SK-N-SH (cell line): ENCODE data around the gene GLE1. TPM values are rescaled to one million over a fixed set of nuclear protein-coding genes. Genes with fewer than 3 reads are reported as not detected.
A peak's percentile ranks its signal among the peaks of the same experiment; 100 is the strongest.

ENCODE experiments used
- CTCF ChIA-PET: fragments of 300-600, 350-600 bp; formaldehyde crosslinking; extraction: SDS; loops from one replicate; lab custom pipeline; 2021; lab: Yijun Ruan, JAX
- POLR2A ChIA-PET: fragments of 350-600 bp; sonication (Branson Sonifier 250); formaldehyde crosslinking; extraction: SDS; loops from one replicate; lab custom pipeline; 2020; ENCODE audit warnings: antibody characterized with exemption, inconsistent platforms; lab: Yijun Ruan, JAX
- DNase-seq: peaks from one replicate; pipeline ENCODE4 v3.0.0; 2012
- H2AFZ ChIP-seq: fragments of 200-600 bp; sonication (generic); 2 replicates; pipeline ENCODE4 v1.8.1; 2016; ENCODE audit warnings: antibody characterized with exemption, mild to moderate bottlenecking, low read depth
- H3F3A ChIP-seq: fragments of 200-600 bp; sonication (generic); replicated peaks from 2 replicates; pipeline ENCODE3; 2016; ENCODE audit warnings: antibody characterized with exemption, mild to moderate bottlenecking; ENCODE audit not compliant: insufficient read depth
- H3K27ac ChIP-seq, 2 experiments: fragments of 200-500 bp in 1 of 2; fragments of 200-600 bp in 1 of 2; sonication (Bioruptor generic) in 1 of 2; sonication (generic), shearing (Covaris generic) in 1 of 2; 2 replicates each; pipeline versions ENCODE4 v1.5.1 to v1.6.1; 2014 to 2016; ENCODE audit warnings: low read depth in 2 of 2, inconsistent platforms in 1 of 2, low read length in 1 of 2, mild to moderate bottlenecking in 1 of 2, mixed read lengths in 1 of 2
- H3K27me3 ChIP-seq: fragments of 200-600 bp; sonication (generic), shearing (Covaris generic); 2 replicates; pipeline ENCODE4 v1.6.1; 2016; ENCODE audit warnings: mixed run types; ENCODE audit not compliant: insufficient read depth
- H3K36me3 ChIP-seq, 2 experiments: fragments of 200-500 bp in 1 of 2; fragments of 200-600 bp in 1 of 2; sonication (Bioruptor generic) in 1 of 2; sonication (generic) in 1 of 2; replicated peaks in 1 of 2; 2 replicates each; pipeline versions ENCODE3 to v1.5.1; 2014 to 2016; ENCODE audit warnings: low read length in 1 of 2, mild to moderate bottlenecking in 1 of 2; ENCODE audit not compliant: insufficient read depth in 2 of 2, control insufficient read depth in 1 of 2
- H3K4me1 ChIP-seq, 2 experiments: fragments of 200-500 bp in 1 of 2; fragments of 200-600 bp in 1 of 2; sonication (Bioruptor generic) in 1 of 2; sonication (generic), shearing (Covaris generic) in 1 of 2; 2 replicates each; pipeline versions ENCODE4 v1.5.1 to v1.6.1; 2014 to 2016; ENCODE audit warnings: low read depth in 1 of 2, low read length in 1 of 2, mixed run types in 1 of 2; ENCODE audit not compliant: insufficient read depth in 2 of 2, control insufficient read depth in 1 of 2
- H3K4me2 ChIP-seq: fragments of 200-600 bp; sonication (generic), shearing (Covaris generic); 2 replicates; pipeline ENCODE4 v1.6.1; 2017; ENCODE audit warnings: mixed run types
- H3K4me3 ChIP-seq, 2 experiments: fragments of 200-500 bp in 1 of 2; fragments of 200-600 bp in 1 of 2; sonication (Bioruptor generic) in 1 of 2; sonication (generic), shearing (Covaris generic) in 1 of 2; 2 replicates each; pipeline versions ENCODE4 v1.5.1 to v1.8.1; 2014 to 2016; ENCODE audit warnings: low read depth in 2 of 2, inconsistent platforms in 1 of 2, low read length in 1 of 2, mild to moderate bottlenecking in 1 of 2, mixed read lengths in 1 of 2, moderate library complexity in 1 of 2
- H3K79me2 ChIP-seq: fragments of 200-600 bp; sonication (generic); 2 replicates; pipeline ENCODE4 v1.8.1; 2017; ENCODE audit warnings: mild to moderate bottlenecking; ENCODE audit not compliant: insufficient read depth
- H3K9ac ChIP-seq: fragments of 200-600 bp; sonication (generic); 2 replicates; pipeline ENCODE4 v1.6.1; 2017; ENCODE audit warnings: mixed run types
- H3K9me2 ChIP-seq: fragments of 200-600 bp; sonication (generic); 2 replicates; pipeline ENCODE4 v1.6.1; 2017; ENCODE audit warnings: mixed run types
- H3K9me3 ChIP-seq: fragments of 200-600 bp; sonication (generic); 2 replicates; pipeline ENCODE4 v1.6.1; 2017; ENCODE audit warnings: mixed run types, mild to moderate bottlenecking, moderate library complexity
- H4K20me1 ChIP-seq: fragments of 200-600 bp; sonication (generic); 2 replicates; pipeline ENCODE4 v1.6.1; 2017; ENCODE audit warnings: mild to moderate bottlenecking, mixed run types; ENCODE audit not compliant: insufficient read depth
- CHD2 ChIP-seq: fragments of 150-350 bp; IDR thresholded peaks from 2 replicates; pipeline ENCODE4 v1.6.1; 2018; ENCODE audit warnings: low read length; ENCODE audit not compliant: partially characterized antibody
- ELF1 ChIP-seq: IDR thresholded peaks from 2 replicates; pipeline ENCODE4 v1.4.0; 2012
- FOSL2 ChIP-seq: IDR thresholded peaks from 2 replicates; pipeline ENCODE4 v1.4.0; 2012; ENCODE audit warnings: low read depth, mild to moderate bottlenecking, moderate library complexity, borderline replicate concordance
- MAX ChIP-seq: IDR thresholded peaks from 2 replicates; pipeline ENCODE4 v1.4.0; 2012; ENCODE audit warnings: low read depth
- NFIC ChIP-seq: IDR thresholded peaks from 2 replicates; pipeline ENCODE4 v1.4.0; 2012; ENCODE audit warnings: borderline replicate concordance
- RAD21 ChIP-seq: IDR thresholded peaks from 2 replicates; pipeline ENCODE4 v1.6.1; 2012; ENCODE audit warnings: mild to moderate bottlenecking, low read length
- RCOR1 ChIP-seq: fragments of 150-350 bp; IDR thresholded peaks from 2 replicates; pipeline ENCODE4 v1.6.1; 2017; ENCODE audit warnings: antibody characterized with exemption, low read length
- RXRA ChIP-seq: IDR thresholded peaks from 2 replicates; pipeline ENCODE4 v1.4.0; 2012; ENCODE audit warnings: low read depth, mild to moderate bottlenecking, borderline replicate concordance
- SIN3A ChIP-seq: IDR thresholded peaks from 2 replicates; pipeline ENCODE4 v1.6.1; 2012; ENCODE audit warnings: low read depth, mild to moderate bottlenecking, low read length, moderate library complexity, borderline replicate concordance
- whole genome bisulfite sequencing: methylation state at CpG from one replicate; pipeline ENCODE4 v1.1.6; 2017; ENCODE audit warnings: low lambda C conversion rate; 5-methylcytosine and 5-hydroxymethylcytosine counted together
- polyA plus RNA-seq, 3 experiments: library from polyadenylated mRNA; depleted of rRNA; stranded (reverse); fragments of >200 nt; gene quantifications; 2 replicates each; pipeline ENCODE4 v1.2.3, GENCODE V29; 2012
- TF ChIP-seq, protein P1 (sequence below): IDR thresholded peaks from 2 replicates; pipeline ENCODE4; 2012
- TF ChIP-seq, protein P2 (sequence below): IDR thresholded peaks from 2 replicates; pipeline ENCODE4 v1.4.0; 2012; ENCODE audit warnings: low read depth, borderline replicate concordance
- TF ChIP-seq, protein P3 (sequence below): IDR thresholded peaks from 2 replicates; pipeline ENCODE4 v1.4.0; 2012; ENCODE audit warnings: low read depth, borderline replicate concordance

GLE1 gene
- polyA plus RNA-seq, 1 of the 3 experiments (the other 2 are of a cell fraction): 13.8 TPM

DNA sequence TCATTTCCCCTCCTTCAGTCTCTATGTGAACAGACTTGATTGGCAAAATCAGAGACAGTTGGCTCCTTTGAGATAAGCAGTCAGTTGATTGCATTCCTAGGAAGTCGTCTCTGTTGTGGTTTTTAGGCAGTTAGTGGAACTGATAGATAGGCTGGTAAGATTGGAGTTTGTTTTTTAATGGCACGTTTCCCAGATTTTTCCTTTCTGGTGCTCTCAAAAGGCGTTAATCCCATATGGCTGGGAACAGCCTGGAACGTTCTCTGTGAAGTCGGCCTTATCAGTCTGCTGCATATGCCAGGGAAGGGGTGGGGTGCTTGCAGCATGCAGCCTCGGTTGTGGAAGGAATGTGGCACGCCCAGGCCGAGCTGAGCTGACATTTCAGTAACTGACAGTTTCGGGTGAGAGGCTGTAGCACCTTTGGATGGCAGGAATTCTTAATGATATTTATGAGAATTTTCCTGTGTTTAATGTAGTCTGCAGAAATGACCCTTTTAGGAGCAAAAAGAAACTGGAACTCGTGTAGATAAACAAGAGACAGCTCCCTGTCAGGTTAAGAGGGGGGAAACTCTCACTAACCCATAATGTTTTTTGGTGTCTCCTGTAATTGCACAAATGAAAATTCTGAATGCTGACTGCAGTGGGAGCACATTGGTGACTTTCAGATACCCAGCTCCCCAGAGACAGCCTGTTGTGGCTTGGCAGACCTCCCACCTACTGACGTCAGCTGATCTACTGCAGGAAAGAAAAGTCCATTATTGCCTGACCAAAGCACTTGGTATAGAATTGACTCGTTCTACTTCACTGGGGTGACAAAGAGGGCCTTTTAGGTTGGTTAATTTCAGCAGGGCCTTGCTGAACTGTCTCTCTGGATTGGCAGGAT, 54.2 kb downstream of the GLE1 start (continued):
- TF ChIP-seq, protein P1, sequence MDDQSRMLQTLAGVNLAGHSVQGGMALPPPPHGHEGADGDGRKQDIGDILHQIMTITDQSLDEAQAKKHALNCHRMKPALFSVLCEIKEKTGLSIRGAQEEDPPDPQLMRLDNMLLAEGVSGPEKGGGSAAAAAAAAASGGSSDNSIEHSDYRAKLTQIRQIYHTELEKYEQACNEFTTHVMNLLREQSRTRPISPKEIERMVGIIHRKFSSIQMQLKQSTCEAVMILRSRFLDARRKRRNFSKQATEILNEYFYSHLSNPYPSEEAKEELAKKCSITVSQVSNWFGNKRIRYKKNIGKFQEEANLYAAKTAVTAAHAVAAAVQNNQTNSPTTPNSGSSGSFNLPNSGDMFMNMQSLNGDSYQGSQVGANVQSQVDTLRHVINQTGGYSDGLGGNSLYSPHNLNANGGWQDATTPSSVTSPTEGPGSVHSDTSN: peak; percentile 15
- TF ChIP-seq, all 33 proteins: peak for 11

DNA sequence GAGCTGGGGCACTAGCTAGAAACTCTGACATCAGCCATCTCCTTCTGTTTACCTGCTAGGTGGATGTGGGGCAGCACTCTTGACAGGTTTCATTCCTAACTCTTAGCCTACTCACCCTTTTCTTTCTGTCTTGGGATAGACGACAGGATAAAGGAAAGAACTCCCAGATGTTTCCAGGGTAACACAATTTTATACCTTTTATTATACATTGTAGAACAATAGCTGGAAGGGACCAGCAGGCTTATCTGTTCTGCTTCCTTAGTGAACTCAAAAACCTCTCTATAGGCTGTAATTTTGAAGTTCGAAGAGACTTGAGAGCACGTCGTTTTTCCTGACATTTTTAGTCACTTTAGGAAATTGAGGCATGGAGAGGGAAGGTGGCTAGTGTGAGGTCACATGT, 61.1 kb downstream of the GLE1 start:
- Histone ChIP-seq H3K4me3 (no peak overlapping the region), H3K4me1 (no peaks in the 10 kb centered on the region), H3K36me3 (peaks cover 29 to 40% of the 10 kb centered on the region in 2 experiments), H4K20me1 (peaks cover 46% of the 10 kb centered on the region), H3F3A (peaks cover 18% of the 10 kb centered on the region), H3K79me2 (peaks cover 88% of the 10 kb centered on the region), H3K27me3 (no peaks in the 10 kb centered on the region), H3K27ac (no peak overlapping the region), H3K9me2 (no peaks in the 10 kb centered on the region), H3K9ac (no peak overlapping the region), H2AFZ (no peak overlapping the region), H3K9me3 (no peaks in the 10 kb centered on the region)
- DNase-seq: no peak
- WGBS: 97% methylated on average over 4 of the region's 4 CpGs
- CTCF ChIA-PET: no interaction called here
- TF ChIP-seq MAX: no peak
- no peak for TF ChIP-seq CHD2
- no peak for TF ChIP-seq FOSL2
- TF ChIP-seq RCOR1: no peak
- no peak for TF ChIP-seq RXRA
- TF ChIP-seq, protein P2, sequence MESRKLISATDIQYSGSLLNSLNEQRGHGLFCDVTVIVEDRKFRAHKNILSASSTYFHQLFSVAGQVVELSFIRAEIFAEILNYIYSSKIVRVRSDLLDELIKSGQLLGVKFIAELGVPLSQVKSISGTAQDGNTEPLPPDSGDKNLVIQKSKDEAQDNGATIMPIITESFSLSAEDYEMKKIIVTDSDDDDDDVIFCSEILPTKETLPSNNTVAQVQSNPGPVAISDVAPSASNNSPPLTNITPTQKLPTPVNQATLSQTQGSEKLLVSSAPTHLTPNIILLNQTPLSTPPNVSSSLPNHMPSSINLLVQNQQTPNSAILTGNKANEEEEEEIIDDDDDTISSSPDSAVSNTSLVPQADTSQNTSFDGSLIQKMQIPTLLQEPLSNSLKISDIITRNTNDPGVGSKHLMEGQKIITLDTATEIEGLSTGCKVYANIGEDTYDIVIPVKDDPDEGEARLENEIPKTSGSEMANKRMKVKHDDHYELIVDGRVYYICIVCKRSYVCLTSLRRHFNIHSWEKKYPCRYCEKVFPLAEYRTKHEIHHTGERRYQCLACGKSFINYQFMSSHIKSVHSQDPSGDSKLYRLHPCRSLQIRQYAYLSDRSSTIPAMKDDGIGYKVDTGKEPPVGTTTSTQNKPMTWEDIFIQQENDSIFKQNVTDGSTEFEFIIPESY: no peak
- TF ChIP-seq, all 33 proteins: peak for 0
- no peak overlapping the region for H3K4me2 ChIP-seq
- POLR2A ChIA-PET: interaction anchor here (0.7 kb wide), 1 partner anchor 13 kb away, joined by 3 read pairs; no protein-coding TSS in a partner anchor

DNA sequence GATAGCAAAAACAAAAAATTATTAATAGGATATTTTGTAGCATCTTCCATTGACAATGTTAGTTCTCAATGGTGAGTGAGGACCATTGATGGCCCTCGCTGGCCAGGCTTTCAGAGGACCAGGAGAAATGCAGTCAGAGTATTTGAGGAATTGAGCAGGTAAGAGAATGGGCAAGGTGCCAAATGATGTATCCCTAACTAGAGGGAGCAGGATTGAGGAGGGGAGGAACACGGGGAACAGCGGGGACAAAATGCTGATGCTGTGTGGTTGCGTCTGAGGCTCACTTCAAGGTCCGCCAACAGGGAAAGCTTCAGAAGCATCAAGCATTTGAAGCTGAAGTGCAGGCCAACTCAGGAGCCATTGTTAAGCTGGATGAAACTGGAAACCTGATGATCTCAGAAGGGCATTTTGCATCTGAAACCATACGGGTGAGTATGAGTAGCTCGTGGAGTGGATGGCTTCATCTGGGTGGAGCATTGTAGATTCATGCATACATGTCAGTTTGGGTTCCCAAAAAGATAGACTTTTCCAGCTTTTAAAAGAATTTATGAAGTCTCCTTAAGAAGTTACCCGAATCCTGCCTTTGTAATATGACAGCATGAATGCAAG, 64.1 kb downstream of the GLE1 start:
- H3K4me3 ChIP-seq: no peak overlapping the region
- 74% methylated on average over 8 of the region's 8 CpGs for WGBS
- TF ChIP-seq RAD21: no peak
- TF ChIP-seq, protein P3, sequence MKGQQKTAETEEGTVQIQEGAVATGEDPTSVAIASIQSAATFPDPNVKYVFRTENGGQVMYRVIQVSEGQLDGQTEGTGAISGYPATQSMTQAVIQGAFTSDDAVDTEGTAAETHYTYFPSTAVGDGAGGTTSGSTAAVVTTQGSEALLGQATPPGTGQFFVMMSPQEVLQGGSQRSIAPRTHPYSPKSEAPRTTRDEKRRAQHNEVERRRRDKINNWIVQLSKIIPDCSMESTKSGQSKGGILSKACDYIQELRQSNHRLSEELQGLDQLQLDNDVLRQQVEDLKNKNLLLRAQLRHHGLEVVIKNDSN: no peak
- peak; percentile 38; the same call in 1 of the 2 replicates for TF ChIP-seq NFIC
- TF ChIP-seq SIN3A: no peak
- no peak for TF ChIP-seq ELF1
- no peaks in the 10 kb centered on the region for H3K27me3 ChIP-seq
- peaks cover 20% of the 10 kb centered on the region for H3F3A ChIP-seq
- no peaks in the 10 kb centered on the region for H3K4me1 ChIP-seq
- H4K20me1 ChIP-seq: peaks cover 24% of the 10 kb centered on the region
- no peaks in the 10 kb centered on the region for H3K9me2 ChIP-seq
- no peak overlapping the region for H2AFZ ChIP-seq
- no peak for DNase-seq
- CTCF ChIA-PET: interaction anchor here (0.9 to 2.2 kb wide), 2 partner anchors 9 to 17 kb away, joined by 3 to 8 read pairs; partner anchors contain the start of gene SPTAN1
- POLR2A ChIA-PET: no interaction called here
- peaks cover 44 to 57% of the 10 kb centered on the region in 2 experiments for H3K36me3 ChIP-seq
- H3K4me2 ChIP-seq: no peak overlapping the region
- H3K79me2 ChIP-seq: peaks cover 84% of the 10 kb centered on the region
- H3K27ac ChIP-seq: no peak overlapping the region; a peak in 1 of 4 replicates
- H3K9me3 ChIP-seq: no peaks in the 10 kb centered on the region
- no peak overlapping the region for H3K9ac ChIP-seq
